Measurements from ENCODE around the gene DNER.

DNA sequence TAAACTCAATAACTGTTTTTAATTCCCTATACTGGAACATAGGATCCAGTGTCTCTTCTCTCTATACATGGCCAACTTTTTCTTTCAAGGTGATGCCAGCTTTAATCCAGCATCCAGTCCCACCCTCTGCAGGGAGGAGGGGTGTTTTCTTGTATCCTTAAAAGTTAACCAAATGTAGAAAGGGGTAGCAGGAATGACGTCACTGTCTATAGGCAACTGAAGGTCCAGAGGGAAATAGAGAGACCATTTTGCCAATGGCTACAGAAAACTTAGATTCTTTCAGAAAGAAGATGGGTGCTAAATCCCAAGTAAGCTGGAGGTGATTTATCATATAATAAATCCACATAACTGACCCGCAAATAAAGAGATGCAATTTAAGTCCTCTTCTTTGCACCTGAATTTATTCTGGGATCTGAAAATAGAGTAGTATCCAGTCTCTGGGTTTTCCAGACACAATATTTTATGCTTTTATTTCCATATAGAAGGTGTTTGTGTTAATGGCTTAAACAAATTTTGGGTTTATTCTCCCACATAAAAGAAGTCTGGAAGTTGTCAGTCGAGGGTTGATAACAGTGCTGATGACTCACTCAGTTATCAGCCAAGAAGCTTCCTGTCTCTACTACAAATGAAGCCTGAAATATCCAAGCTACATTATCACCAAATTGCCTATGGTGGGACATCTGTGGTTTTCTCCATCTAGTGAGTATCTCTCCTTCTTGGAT is 5.7 kb upstream of the DNER start:
- TF ChIP-seq, protein P1, sequence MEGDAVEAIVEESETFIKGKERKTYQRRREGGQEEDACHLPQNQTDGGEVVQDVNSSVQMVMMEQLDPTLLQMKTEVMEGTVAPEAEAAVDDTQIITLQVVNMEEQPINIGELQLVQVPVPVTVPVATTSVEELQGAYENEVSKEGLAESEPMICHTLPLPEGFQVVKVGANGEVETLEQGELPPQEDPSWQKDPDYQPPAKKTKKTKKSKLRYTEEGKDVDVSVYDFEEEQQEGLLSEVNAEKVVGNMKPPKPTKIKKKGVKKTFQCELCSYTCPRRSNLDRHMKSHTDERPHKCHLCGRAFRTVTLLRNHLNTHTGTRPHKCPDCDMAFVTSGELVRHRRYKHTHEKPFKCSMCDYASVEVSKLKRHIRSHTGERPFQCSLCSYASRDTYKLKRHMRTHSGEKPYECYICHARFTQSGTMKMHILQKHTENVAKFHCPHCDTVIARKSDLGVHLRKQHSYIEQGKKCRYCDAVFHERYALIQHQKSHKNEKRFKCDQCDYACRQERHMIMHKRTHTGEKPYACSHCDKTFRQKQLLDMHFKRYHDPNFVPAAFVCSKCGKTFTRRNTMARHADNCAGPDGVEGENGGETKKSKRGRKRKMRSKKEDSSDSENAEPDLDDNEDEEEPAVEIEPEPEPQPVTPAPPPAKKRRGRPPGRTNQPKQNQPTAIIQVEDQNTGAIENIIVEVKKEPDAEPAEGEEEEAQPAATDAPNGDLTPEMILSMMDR (IDR thresholded peaks at IDR 0.05), result no peak
- no peak for TF ChIP-seq POLR2A (IDR thresholded peaks at IDR 0.05)
